Ovary (tissue), 3 donors: ENCODE results near the gene MBD3.

Experiments used
- EP300 ChIP-seq: sonication (generic); formaldehyde crosslinking; IDR thresholded peaks from one replicate; pipeline ENCODE4 v1.6.1; 2017; ENCODE audit warnings: antibody characterized with exemption
- POLR2A ChIP-seq: fragments of 450-650 bp; IDR thresholded peaks from one replicate; pipeline ENCODE4 v1.6.1; 2017; ENCODE audit warnings: antibody characterized with exemption, mild to moderate bottlenecking, moderate library complexity
- TF ChIP-seq, protein P1 (sequence below), 3 donors: fragments of 450-650 bp in 2 of 3; fragments of 200-600 bp in 1 of 3; IDR thresholded peaks; one replicate each; pipeline versions ENCODE4 v1.5.1 to v1.8.0; 2016 to 2022; ENCODE audit warnings: antibody characterized with exemption in 3 of 3, mild to moderate bottlenecking in 1 of 3
- donor health status: DM: no; HTN: no; CAD: no.

DNA sequence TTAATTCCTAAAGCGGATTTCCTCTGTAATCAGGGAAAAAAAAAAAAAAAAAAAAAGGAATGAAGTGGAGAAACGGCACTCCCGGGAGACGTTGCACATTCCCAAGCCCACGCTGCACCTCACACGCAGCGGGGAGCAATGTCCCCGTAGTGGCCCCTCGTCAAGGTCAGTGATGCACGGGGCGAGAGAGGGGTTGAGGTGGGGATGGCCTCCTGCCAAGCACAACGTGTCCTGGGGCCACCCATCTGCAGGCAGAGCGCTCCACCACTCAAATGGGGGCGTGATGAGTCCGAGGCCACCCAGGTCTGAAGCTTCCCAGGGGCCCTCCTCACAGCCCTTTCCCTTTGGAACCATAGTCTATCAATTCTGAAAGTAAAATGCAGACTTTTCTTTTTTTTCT lies 53.7 kb downstream of the MBD3 start:
- TF ChIP-seq, protein P1, sequence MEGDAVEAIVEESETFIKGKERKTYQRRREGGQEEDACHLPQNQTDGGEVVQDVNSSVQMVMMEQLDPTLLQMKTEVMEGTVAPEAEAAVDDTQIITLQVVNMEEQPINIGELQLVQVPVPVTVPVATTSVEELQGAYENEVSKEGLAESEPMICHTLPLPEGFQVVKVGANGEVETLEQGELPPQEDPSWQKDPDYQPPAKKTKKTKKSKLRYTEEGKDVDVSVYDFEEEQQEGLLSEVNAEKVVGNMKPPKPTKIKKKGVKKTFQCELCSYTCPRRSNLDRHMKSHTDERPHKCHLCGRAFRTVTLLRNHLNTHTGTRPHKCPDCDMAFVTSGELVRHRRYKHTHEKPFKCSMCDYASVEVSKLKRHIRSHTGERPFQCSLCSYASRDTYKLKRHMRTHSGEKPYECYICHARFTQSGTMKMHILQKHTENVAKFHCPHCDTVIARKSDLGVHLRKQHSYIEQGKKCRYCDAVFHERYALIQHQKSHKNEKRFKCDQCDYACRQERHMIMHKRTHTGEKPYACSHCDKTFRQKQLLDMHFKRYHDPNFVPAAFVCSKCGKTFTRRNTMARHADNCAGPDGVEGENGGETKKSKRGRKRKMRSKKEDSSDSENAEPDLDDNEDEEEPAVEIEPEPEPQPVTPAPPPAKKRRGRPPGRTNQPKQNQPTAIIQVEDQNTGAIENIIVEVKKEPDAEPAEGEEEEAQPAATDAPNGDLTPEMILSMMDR (IDR thresholded peaks at IDR 0.05): no peak
- no peak for TF ChIP-seq POLR2A
- TF ChIP-seq EP300: no peak
